Activated naive CD4-positive, alpha-beta T cell treated with anti-CD3 and anti-CD28 coated beads, Interleukin-2, amount 50 U/mL, for 24 hours (primary cell): ENCODE data around the gene TMEM240.
"Not testable (repeated sequence)": the region's sequence is repeated elsewhere in the genome, so short reads cannot be mapped to it uniquely, and the experiment has no call there.

Experiments
- H3K27ac Mint-ChIP-seq: one replicate; pipeline ENCODE4 v1.8.0; 2021; ENCODE audit warnings: mild to moderate bottlenecking, mixed read lengths
- H3K27me3 Mint-ChIP-seq: one replicate; pipeline ENCODE4 v1.8.0; 2021; ENCODE audit warnings: mixed read lengths
- H3K36me3 Mint-ChIP-seq: one replicate; pipeline ENCODE4 v1.8.0; 2021; ENCODE audit warnings: mixed read lengths
- H3K4me1 Mint-ChIP-seq: one replicate; pipeline ENCODE4 v1.8.0; 2021; ENCODE audit warnings: mixed read lengths
- H3K4me3 Mint-ChIP-seq: one replicate; pipeline ENCODE4 v1.8.0; 2021; ENCODE audit warnings: mild to moderate bottlenecking, mixed read lengths
- H3K9me3 Mint-ChIP-seq: one replicate; pipeline ENCODE4 v1.8.0; 2021; ENCODE audit warnings: mixed read lengths

TMEM240 gene

DNA sequence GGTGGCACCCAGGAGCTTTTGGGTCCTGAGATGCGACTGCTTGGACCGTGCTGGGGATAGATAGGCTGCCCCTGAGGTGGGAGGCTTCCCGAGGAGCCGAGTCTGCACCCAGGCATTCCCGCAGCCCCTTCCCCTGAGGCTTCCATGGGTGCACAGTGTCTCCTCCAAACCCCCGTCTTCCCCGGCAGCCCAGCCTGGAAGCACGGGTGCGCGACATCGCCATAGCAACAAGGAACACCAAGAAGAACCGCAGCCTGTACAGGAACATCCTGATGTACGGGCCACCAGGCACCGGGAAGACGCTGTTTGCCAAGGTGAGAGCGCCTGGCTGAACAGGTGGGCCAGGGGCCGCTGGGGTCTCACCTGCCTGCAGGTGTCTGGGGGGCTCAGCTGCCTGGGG is 16.8 kb downstream of the TMEM240 start:
- H3K4me3 Mint-ChIP-seq, H3K36me3 Mint-ChIP-seq, H3K4me1 Mint-ChIP-seq, H3K27me3 Mint-ChIP-seq, H3K27ac Mint-ChIP-seq, H3K9me3 Mint-ChIP-seq: not testable (repeated sequence)

DNA sequence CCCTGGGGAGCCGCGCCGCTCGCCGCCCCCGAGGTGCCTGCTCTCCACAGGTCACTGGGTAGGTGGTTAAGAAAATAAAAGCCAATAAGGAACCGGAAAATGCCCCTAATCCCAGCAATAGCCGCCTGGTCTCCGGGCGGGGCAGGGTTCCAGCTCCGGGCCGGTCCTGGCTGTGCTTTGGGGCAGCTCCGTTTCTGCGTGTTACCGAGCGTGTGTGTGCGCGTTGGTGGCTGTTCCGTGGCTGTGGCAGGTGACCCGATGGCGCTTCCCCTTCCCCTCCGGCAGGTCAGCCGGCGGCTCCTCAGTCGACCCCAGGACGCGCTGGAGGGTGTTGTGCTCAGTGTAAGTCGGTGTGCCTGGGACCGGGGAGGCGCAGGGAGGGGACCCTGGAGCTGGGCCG is 17.2 kb downstream of the TMEM240 start:
- H3K9me3 Mint-ChIP-seq, H3K27me3 Mint-ChIP-seq, H3K4me1 Mint-ChIP-seq, H3K36me3 Mint-ChIP-seq, H3K27ac Mint-ChIP-seq, H3K4me3 Mint-ChIP-seq: not testable (repeated sequence)

DNA sequence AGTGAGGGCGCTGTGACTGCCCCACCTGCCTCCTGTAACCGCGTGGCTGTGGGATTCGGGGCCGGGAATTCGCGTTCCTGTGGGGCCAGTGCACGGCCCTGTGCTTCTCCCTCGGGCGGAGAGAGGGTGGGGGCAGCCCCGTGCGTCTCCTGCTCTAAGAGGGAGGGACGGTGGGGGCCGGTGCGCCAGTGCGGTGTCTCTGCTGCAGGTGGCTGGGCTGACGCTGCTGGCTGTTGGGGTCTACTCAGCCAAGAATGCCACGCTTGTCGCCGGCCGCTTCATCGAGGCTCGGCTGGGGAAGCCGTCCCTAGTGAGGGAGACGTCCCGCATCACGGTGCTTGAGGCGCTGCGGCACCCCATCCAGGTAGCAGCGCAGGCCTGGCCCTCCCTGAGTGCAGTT is 17.9 kb downstream of the TMEM240 start:
- H3K4me3 Mint-ChIP-seq, H3K9me3 Mint-ChIP-seq, H3K27ac Mint-ChIP-seq, H3K27me3 Mint-ChIP-seq, H3K36me3 Mint-ChIP-seq, H3K4me1 Mint-ChIP-seq: not testable (repeated sequence)

DNA sequence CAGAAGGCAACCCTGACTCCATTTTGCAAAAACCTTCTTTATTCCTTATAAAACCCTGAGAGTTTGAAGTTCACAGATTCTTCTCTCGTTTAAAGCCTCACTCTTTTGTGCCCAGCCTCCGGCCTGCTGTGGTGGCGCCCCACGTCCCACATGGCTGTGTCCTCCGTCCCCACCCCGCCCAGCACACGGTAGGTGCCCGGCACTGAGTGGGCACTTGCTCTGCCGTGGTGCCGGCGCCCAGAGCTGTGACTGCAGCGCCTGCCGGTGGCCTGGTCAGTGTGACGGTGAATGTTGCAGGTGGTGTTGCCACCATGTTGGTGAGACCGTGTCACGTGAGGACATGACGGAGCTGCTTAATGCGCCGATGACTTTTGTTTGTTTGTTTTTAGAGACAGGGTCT is 19.1 kb downstream of the TMEM240 start:
- Mint-ChIP-seq H3K4me3 (no peak overlapping the region), H3K36me3 (no peaks in the 10 kb centered on the region), H3K27ac (no peak overlapping the region), H3K9me3 (no peaks in the 10 kb centered on the region), H3K4me1 (no peaks in the 10 kb centered on the region), H3K27me3 (no peaks in the 10 kb centered on the region)

- H3K27me3 Mint-ChIP-seq, H3K4me1 Mint-ChIP-seq, H3K4me3 Mint-ChIP-seq, H3K36me3 Mint-ChIP-seq, H3K9me3 Mint-ChIP-seq, H3K27ac Mint-ChIP-seq: not testable (repeated sequence)
Observed at GRCh38 chr1:1519805-1520505, 20.5 kb downstream of the TMEM240 start.

DNA sequence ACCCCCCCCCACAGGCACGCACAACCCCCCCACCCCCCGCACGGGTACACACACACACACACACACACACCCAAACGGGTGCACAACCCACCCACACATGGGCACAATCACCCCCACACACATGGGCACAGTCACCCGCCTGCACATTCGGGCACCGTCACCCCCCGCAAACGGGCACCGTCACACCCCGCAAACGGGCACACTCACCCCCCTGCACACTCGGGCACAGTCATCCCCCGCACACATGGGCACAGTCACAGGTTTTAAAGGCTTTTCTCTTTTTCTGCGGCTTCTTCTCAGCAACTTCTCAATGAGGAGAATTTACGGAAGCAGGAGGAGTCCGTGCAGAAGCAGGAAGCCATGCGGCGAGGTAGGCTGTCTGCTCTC is 21.8 kb downstream of the TMEM240 start:
- not testable (repeated sequence) for H3K27me3 Mint-ChIP-seq, H3K27ac Mint-ChIP-seq, H3K4me3 Mint-ChIP-seq, H3K9me3 Mint-ChIP-seq, H3K4me1 Mint-ChIP-seq, H3K36me3 Mint-ChIP-seq

- no peaks in the 10 kb centered on the region for H3K9me3 Mint-ChIP-seq
- no peaks in the 10 kb centered on the region for H3K27me3 Mint-ChIP-seq
- H3K4me3 Mint-ChIP-seq, result no peak overlapping the region
- H3K36me3 Mint-ChIP-seq, result no peaks in the 10 kb centered on the region
- H3K27ac Mint-ChIP-seq, result no peak overlapping the region
- peaks cover 7% of the 10 kb centered on the region for H3K4me1 Mint-ChIP-seq
Observed at GRCh38 chr1:1517973-1518620, 22.3 kb downstream of the TMEM240 start.

DNA sequence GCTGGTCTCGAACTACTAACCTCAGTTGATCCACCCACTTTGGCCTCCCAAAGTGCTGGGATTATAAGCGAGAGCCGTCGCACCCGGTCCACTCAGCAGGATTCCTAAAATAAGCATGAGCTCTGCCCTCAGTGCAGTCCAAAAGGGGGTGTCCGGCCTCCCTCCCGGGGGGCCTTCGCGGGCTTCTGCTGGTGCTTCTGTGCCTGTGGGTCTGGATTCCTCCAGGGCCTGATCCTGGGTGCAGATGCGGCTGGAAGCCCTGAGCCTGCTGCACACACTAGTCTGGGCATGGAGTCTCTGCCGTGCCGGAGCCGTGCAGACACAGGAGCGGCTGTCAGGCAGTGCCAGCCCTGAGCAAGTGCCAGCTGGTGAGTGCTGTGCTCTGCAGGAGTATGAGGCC is 23.5 kb downstream of the TMEM240 start:
- not testable (repeated sequence) for H3K9me3 Mint-ChIP-seq, H3K36me3 Mint-ChIP-seq, H3K27me3 Mint-ChIP-seq, H3K4me1 Mint-ChIP-seq, H3K27ac Mint-ChIP-seq, H3K4me3 Mint-ChIP-seq

DNA sequence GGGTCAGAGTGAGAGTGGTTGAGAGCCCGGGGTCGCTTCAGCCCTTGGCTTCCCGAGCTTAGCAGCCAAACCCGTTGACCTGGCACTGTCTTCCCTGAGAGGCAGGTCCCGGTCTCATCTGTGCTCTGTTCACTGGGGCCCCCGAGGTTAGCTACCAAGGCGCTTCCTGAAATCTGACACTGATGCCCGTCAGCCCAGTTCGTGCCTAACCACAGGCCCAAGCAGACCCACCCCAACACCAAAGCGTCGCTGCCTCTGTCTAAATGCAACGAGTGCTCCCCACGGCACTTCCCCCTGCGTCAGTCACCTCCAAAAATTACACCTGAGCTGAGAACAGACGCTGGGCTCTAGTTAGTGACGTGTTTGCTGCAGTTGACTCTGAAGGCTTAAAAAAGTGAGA is 26.0 kb downstream of the TMEM240 start:
- not testable (repeated sequence) for H3K27ac Mint-ChIP-seq, H3K9me3 Mint-ChIP-seq, H3K27me3 Mint-ChIP-seq, H3K36me3 Mint-ChIP-seq, H3K4me3 Mint-ChIP-seq
- peaks cover 12% of the 10 kb centered on the region for H3K4me1 Mint-ChIP-seq

- H3K36me3 Mint-ChIP-seq, H3K9me3 Mint-ChIP-seq, H3K27me3 Mint-ChIP-seq: not testable (repeated sequence)
- Mint-ChIP-seq H3K27ac (peak overlapping the region; percentile 70), H3K4me3 (peak overlapping the region; percentile 77), H3K4me1 (peaks cover 12% of the 10 kb centered on the region)
Observed at GRCh38 chr1:1513675-1514074, 26.7 kb downstream of the TMEM240 start.

- Mint-ChIP-seq H3K4me1 (peaks cover 12% of the 10 kb centered on the region), H3K4me3 (peak overlapping the region; percentile 81)
- not testable (repeated sequence) for H3K36me3 Mint-ChIP-seq, H3K27ac Mint-ChIP-seq, H3K9me3 Mint-ChIP-seq, H3K27me3 Mint-ChIP-seq
Observed at GRCh38 chr1:1512425-1512824, 28.0 kb downstream of the TMEM240 start.

DNA sequence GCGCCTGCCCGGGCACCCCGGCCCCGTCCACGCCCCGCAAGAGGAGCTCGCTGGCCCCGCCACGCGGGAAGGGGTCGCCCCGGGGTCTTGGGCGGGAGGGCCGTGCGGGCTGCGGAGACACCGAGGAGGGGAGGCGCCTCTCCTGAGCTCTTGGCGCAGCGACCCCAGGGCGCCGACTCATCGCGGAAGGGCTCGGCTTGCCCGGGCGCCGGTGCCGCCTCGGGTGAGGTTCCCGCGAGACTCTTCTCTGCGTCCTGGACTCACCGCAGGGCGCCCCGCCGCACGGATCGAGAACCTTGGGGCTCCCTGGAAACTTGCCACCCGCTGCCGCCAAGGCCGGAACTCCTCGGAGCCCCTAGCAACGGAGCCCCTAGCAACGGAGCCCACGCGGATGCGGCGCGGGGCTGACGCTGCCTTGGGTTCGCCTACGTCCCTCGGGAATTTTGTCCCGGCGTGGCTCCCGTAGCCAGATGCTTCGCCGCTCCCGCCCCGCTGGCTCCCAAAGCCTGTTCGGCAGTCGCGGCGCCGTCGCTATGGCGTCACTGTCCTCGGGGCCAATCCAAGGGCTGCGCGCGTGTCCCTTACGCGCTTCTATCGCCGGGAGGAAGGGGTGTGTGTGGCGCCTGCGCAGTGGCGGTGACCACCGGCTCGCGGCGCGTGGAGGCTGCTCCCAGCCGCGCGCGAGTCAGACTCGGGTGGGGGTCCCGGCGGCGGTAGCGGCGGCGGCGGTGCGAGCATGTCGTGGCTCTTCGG is 28.7 kb downstream of the TMEM240 start, which contains the start of gene ATAD3A:
TSS of gene ATAD3A (plus strand) at position 630 of the 753 bp plus-strand sequence. CDS start at position 737, 107 bp downstream.
- H3K4me3 Mint-ChIP-seq, result peak within 1 kb of the TSS; percentile 94
- H3K4me1 Mint-ChIP-seq, result peaks cover 12% of the 10 kb centered on the region
- H3K27me3 Mint-ChIP-seq, result no peaks in the 10 kb centered on the region
- H3K36me3 Mint-ChIP-seq, result no peaks in the 10 kb centered on the region
- H3K9me3 Mint-ChIP-seq, result no peaks in the 10 kb centered on the region
- peak within 1 kb of the TSS; percentile 96 for H3K27ac Mint-ChIP-seq

GRCh38 chr1:1510912-1511532 is 29.4 kb downstream of the TMEM240 start:
- Mint-ChIP-seq H3K9me3 (no peaks in the 10 kb centered on the region), H3K36me3 (no peaks in the 10 kb centered on the region), H3K27me3 (no peaks in the 10 kb centered on the region), H3K4me1 (peaks cover 12% of the 10 kb centered on the region), H3K4me3 (peak overlapping the region; percentile 94), H3K27ac (peak overlapping the region; percentile 96)

- not testable (repeated sequence) for H3K27me3 Mint-ChIP-seq, H3K27ac Mint-ChIP-seq, H3K9me3 Mint-ChIP-seq, H3K36me3 Mint-ChIP-seq, H3K4me3 Mint-ChIP-seq
- H3K4me1 Mint-ChIP-seq, result peaks cover 18% of the 10 kb centered on the region
Observed at GRCh38 chr1:1509465-1509850, 31.0 kb downstream of the TMEM240 start.

- not testable (repeated sequence) for H3K4me3 Mint-ChIP-seq, H3K36me3 Mint-ChIP-seq, H3K9me3 Mint-ChIP-seq, H3K27ac Mint-ChIP-seq, H3K27me3 Mint-ChIP-seq
- peaks cover 18% of the 10 kb centered on the region for H3K4me1 Mint-ChIP-seq
Observed at GRCh38 chr1:1508775-1509464, 31.5 kb downstream of the TMEM240 start.

- no peak overlapping the region for H3K4me3 Mint-ChIP-seq
- H3K4me1 Mint-ChIP-seq, result peaks cover 18% of the 10 kb centered on the region
- no peak overlapping the region for H3K27ac Mint-ChIP-seq
- H3K27me3 Mint-ChIP-seq, result no peaks in the 10 kb centered on the region
- no peaks in the 10 kb centered on the region for H3K36me3 Mint-ChIP-seq
- no peaks in the 10 kb centered on the region for H3K9me3 Mint-ChIP-seq
Observed at GRCh38 chr1:1507305-1507704, 33.1 kb downstream of the TMEM240 start.
